Measurements from ENCODE around the gene SLC13A3.

DNA sequence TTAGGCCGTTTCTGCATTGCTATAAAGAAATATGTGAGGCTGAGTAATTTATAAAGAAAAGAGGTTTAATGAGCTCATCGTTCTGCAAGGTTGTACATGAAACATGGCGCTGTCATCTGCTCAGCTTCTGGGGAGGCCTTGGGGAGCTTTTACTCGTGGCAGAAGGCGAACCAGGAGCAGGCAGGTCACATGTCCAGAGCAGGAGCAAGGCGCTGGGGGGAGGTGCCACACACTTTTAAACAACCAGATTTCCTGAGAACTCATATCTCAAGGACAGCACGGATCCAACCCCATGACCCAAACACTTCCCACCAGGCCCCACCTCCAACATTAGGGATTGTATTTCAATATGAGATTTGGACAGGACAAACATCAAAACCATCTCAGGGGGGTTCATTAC lies 6.4 kb upstream of the SLC13A3 start:
- no peak for TF ChIP-seq CTCF (IDR thresholded peaks at IDR 0.05)
- TF ChIP-seq POLR2A (IDR thresholded peaks at IDR 0.05) = no peak
- TF ChIP-seq EP300 (IDR thresholded peaks at IDR 0.05) = no peak

All from ovary (tissue), 3 donors.